Activated CD4-positive, alpha-beta T cell treated with anti-CD3 and anti-CD28 coated beads, Interleukin-2, amount 50 U/mL, for 16 hours (primary cell): ENCODE measurements around the gene MMRN1.

Experiments
- DNase-seq: peaks from one replicate; pipeline ENCODE4 v3.0.0-alpha.2; 2020

The MMRN1 gene

GRCh38 chr4:90001023-90001422 lies 106.4 kb downstream of the MMRN1 start:
- DNase-seq, result no peak

- no peak for DNase-seq
Observed at GRCh38 chr4:90002441-90003062, 107.9 kb downstream of the MMRN1 start.
